PC-3 (cell line): ENCODE measurements around the gene THY1.

Source experiments
- EZH2 ChIP-seq: fragments of 300-600 bp; sonication (generic); IDR thresholded peaks from one replicate; pipeline ENCODE4 v1.6.1; 2017; ENCODE audit warnings: antibody characterized with exemption, mild to moderate bottlenecking, low read length; ENCODE audit not compliant: unreplicated experiment
- TF ChIP-seq, protein P1 (sequence below): fragments of 300-600 bp; sonication (generic); conservative IDR thresholded peaks from 2 replicates; pipeline ENCODE4 v1.5.1; 2017; ENCODE audit warnings: antibody characterized with exemption, low read depth, mild to moderate bottlenecking, low read length

DNA sequence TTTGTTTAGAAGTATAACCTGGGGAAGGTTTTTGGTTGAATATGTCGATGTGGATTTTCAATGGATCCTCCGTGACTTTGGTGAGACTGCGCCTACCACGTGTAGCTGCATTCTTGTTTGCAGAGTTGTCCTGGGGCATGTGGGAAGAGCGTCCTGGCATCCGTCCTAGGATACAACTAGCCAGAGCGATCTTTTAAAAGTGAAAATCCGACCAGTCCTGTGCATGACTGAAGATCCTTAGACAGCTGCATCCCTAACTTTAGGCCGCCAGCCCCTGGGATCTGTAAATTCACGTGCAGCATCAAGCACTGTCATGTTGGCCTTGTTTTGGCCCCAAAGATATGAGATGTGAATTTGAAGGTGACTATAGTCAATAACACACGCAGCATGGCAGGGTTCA, 22.4 kb upstream of the THY1 start:
- no peak for TF ChIP-seq EZH2
- TF ChIP-seq, protein P1, sequence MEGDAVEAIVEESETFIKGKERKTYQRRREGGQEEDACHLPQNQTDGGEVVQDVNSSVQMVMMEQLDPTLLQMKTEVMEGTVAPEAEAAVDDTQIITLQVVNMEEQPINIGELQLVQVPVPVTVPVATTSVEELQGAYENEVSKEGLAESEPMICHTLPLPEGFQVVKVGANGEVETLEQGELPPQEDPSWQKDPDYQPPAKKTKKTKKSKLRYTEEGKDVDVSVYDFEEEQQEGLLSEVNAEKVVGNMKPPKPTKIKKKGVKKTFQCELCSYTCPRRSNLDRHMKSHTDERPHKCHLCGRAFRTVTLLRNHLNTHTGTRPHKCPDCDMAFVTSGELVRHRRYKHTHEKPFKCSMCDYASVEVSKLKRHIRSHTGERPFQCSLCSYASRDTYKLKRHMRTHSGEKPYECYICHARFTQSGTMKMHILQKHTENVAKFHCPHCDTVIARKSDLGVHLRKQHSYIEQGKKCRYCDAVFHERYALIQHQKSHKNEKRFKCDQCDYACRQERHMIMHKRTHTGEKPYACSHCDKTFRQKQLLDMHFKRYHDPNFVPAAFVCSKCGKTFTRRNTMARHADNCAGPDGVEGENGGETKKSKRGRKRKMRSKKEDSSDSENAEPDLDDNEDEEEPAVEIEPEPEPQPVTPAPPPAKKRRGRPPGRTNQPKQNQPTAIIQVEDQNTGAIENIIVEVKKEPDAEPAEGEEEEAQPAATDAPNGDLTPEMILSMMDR, result no peak
